ENCODE results near the gene TMEM242.

- TF ChIP-seq CTCF (IDR thresholded peaks at IDR 0.05) (peak in 3 of 4 donors; percentile 12 to 27 (median 25)), POLR2A (IDR thresholded peaks at IDR 0.05) (peak; percentile 98)
Measured at GRCh38 chr6:157323255-157323965, at the start of gene TMEM242.

All from right lobe of liver (tissue), 4 donors.